Daoy (cell line): ENCODE measurements around the gene IL23R. TPM values are rescaled to one million over a fixed set of nuclear protein-coding genes. Genes with fewer than 3 reads are reported as not detected.
"Not testable (repeated sequence)": the region's sequence is repeated elsewhere in the genome, so short reads cannot be mapped to it uniquely, and the experiment has no call there.

Experiments
- DNase-seq: peaks from one replicate; pipeline ENCODE4 v3.0.0-alpha.2; 2015; ENCODE audit warnings: low read depth
- total RNA-seq: library from RNA; depleted of rRNA; stranded (reverse); fragments of >200 nt; shearing (Covaris generic); gene quantifications from 2 replicates; pipeline ENCODE4 v1.2.3, GENCODE V29; 2014

Gene IL23R
- total RNA-seq, 1 experiment from 2014 or later, result not detected

- DNase-seq, result no peak
Measured at GRCh38 chr1:67191668-67192520, 25.6 kb downstream of the IL23R start.

DNA sequence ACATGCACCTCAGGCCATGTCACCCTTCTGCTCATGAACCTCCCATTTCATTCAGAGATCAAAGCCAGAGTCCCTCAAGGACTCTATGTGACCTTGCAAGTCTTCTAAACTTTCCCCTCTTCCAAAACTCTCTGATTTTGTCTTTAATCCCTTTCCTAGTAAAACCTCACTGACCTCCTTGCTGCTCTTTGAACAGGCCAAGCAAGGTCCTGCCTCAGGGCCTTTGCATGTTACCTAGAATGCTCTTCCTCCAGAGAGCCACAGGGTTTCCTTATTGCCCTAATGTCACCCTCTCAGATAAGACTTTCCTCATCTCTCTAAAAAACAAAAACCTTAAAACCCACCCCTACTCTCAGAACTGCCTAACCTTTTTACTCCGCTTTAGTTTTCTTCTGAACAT lies 26.6 kb downstream of the IL23R start:
- DNase-seq, result no peak

GRCh38 chr1:67193704-67194103 lies 27.4 kb downstream of the IL23R start:
- DNase-seq, result no peak

GRCh38 chr1:67194209-67194863 lies 28.1 kb downstream of the IL23R start:
- DNase-seq, result no peak

DNA sequence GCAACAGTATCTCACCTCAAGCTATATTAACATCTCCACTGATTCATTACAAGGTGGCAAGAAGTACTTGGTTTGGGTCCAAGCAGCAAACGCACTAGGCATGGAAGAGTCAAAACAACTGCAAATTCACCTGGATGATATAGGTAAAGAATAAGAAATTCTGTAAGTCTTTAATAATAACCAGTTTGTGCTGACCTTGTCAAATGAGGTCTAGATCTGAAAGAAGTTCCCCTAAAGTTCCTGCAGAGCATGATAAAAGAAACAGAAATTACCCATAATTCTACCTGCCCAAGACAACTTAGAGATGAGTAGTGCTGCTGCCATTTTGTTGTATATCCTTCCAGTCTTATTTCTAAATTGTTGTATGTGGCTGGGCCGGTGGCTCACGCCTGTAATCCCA lies 34.5 kb downstream of the IL23R start:
- DNase-seq, result no peak

GRCh38 chr1:67201891-67202290 lies 35.6 kb downstream of the IL23R start:
- DNase-seq, result no peak

- no peak for DNase-seq
Measured at GRCh38 chr1:67204298-67204980, 38.2 kb downstream of the IL23R start.

GRCh38 chr1:67207398-67207797 lies 41.1 kb downstream of the IL23R start:
- not testable (repeated sequence) for DNase-seq

DNA sequence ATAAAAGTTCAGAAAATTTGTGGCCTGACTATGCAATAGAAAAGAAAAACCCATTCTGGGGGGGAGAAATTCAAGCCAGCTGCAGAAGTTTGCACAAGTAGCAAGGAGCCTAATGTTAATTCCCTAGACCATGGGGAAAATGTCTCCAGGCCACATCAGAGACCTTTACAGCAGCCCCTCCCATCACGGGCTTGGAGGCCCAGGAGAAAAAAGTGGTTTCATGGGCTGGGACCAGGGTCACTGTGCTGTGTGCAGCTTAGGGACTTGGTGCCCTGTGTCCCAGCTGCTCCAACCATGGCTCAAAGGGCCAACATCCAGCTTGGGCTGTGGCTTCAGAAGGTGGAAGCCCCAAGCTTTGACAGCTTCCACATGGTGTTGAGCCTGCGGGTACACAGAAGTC lies 42.0 kb downstream of the IL23R start:
- DNase-seq, result no peak

DNA sequence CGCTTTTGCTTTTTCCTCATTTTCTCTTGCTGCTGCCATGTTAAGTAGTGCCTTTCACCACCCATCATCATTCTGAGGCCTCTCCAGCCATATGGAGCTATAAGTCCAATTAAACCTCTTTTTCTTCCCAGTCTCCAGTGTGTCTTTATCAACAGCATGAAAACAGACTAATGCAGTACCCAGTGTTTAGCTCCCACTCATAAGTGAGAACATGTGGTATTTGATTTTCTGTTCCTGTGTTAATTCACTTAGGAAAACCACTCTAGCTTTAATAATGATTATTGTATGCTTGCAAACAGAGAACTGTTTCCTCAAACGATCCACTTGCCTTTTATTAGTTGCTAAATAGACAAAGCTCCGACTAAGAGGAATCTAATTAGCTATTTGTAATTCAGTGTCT lies 43.3 kb downstream of the IL23R start:
- DNase-seq, result no peak

DNA sequence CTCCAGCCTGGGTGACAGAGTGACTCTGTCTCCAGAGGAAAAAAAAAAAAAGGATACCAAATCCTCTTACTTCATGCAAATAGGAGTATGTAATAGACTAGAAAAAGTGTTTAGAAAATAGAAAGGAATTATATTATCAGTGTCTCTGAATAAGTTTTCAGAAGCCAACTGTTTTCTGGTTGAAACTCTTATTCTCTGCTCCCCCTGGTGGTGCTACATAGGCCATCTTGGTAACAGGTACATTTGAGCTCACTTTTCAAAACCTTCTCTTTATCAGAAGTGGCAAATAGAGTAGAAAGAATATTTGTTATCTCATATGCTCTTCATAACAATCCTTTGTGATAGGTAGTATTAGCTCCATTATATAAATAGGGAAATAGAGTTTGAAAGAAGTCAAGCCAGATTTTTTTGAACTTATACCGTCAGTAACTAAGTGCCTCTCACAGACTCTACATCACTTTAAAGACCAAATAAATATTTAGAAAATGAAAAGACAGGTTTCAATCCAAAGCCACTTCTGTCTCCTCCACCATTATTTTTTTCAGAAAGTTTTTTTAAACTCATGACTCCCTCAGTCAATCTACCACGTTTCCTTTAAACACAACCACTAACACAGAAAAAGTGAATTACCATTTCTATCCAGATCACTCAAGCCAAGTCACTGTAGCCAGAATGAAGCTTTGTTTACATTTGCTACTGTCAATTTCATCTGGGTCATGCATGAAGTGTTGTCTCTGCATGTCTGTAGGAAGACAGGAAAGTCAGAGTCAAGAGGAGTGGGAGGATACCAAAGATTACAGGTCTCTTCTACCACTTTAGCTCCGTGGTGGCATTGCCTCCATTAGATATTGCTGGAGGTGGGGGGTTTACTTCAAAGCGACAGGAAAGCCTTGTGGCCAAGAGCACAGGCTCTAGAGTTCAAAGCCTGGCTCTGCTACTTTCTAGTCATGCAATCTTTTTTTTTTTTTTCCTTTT lies 45.6 kb downstream of the IL23R start:
- peak; percentile 17 for DNase-seq

DNA sequence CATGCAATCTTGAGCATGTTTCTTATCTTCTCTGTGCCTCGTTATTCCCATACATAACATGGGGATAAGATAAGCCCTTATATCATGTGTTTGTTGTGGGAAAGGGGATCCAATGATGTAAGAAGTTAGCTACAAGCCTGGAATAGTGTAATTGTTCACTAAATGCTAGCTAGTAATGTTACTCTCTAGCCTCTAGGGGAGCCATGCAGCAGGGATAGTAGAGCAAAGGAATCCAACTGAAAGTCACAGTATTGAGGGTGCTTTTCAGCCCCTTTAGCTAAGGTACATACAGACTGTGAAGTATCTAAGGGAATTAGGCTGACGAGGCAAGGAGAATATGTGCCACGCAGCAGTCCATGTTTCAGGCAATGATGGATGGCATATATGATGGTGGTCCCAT lies 46.9 kb downstream of the IL23R start:
- peak; percentile 10 for DNase-seq

GRCh38 chr1:67213948-67214347 lies 47.7 kb downstream of the IL23R start:
- DNase-seq, result no peak

DNA sequence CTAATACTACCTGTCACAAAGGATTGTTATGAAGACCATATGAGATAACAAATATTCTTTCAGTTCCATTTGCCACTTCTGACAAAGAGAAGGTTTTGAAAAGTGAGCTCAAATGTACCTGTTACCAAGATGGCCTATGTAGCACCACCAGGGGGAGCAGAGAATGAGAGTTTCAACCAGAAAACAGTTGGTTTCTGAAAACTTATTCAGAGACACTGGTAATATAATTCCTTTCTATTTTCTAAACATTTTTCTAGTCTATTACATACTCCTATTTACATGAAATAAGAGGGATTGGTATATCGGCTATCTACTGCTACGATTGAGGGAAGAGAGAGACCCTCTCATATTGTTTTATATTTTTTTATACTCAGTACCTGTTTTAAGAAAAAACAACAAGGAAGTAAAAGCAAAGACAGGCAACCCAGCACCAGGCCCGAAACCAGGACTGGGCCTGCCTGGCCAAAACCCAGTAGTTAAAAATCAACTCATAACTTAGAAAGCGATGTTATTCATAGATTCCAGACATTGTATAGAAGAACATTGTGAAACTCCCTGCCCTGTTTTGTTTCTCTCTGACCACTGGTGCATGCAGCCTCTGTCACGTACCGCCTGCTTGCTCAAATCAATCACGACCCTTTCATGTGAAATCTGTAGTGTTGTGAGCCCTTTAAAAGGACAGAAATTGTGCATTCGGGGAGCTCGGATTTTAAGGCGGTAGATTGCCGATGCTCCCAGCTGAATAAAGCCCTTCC lies 48.3 kb downstream of the IL23R start:
- DNase-seq, result peak; percentile 13

GRCh38 chr1:67216401-67216800 lies 50.1 kb downstream of the IL23R start:
- no peak for DNase-seq

- no peak for DNase-seq
Measured at GRCh38 chr1:67217417-67217816, 51.2 kb downstream of the IL23R start.

- no peak for DNase-seq
Measured at GRCh38 chr1:67217938-67218337, 51.7 kb downstream of the IL23R start.

- no peak for DNase-seq
Measured at GRCh38 chr1:67224856-67225255, 58.6 kb downstream of the IL23R start.

- no peak for DNase-seq
Measured at GRCh38 chr1:67226688-67227087, 60.4 kb downstream of the IL23R start.

DNA sequence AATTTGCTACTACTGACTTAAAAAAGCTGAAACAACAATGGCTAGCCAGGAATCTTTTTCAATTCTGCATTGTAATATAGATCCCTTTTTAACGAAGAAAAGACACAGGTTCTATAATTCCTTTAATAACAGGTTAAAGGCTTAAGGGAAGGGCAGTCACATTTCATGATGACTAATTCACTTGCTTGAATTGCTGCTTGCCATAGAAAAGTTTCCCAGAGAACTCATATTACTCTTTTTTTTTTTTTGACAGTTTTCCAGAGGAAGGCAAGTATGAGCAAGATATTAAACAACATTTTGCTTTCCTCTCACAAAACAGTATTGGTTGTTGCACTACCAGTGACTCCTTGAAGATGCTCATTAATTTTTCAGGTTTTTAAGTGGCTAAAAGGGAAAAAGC lies 60.9 kb downstream of the IL23R start:
- peak; percentile 9 for DNase-seq

DNA sequence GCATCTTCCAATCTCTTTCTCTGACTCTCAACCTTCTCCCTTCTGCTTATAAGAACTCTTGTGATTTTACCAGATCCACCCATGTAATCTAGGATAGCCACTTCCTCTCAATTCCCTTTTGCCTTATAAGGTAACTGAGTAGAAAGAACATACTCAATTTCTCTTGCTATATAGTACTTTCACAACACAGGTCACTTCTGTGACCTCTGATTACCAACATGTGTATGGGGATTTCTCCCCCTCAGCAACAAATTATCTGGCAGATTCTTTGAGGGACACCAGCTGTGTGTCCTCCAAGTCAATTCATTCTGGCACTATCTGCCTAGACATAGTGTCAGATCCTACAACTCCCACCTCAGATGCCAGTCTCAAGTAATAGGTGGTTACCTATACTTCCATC lies 62.5 kb downstream of the IL23R start:
- no peak for DNase-seq
